ENCODE results near the gene KRT82.
"Not testable (repeated sequence)": the region's sequence is repeated elsewhere in the genome, so short reads cannot be mapped to it uniquely, and the experiment has no call there.

KRT82 gene

DNA sequence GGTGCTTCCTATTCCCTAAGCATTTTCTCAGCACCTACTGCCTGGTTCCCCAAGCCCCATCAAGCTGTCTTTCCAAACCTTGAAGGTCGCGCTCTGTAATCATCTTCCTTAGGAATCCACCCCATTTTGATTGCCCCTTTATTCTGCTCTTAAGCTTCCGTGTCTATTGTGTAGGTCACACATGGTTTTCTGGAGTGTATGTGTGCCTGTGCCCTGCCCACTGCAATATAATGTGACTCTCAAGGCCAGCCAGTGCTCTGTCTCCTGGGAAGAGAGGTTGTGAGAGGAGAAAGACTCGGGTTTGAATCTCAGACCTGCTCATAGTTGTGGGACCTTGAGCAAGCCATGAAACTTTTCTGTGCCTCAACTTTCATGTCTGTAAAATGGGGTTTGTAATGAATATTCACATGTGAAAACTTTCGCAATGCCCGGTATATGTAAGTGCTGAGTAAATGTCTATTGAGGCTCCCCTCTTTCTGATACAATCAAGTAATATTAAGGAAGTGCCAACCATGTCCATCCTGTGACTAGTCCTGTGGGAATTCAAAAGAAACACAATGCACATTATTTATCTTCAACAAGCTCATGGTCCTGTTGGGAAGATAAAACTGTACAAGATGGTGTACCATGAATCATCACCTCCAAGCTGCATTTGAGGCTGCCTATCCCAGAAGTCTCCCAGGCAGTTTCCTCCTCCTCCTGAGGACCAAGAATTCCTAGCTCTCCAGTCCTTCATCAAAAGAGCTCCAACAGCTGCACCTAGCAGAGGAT, 28.8 kb upstream of the KRT82 start:
- DNase-seq = no peak

DNA sequence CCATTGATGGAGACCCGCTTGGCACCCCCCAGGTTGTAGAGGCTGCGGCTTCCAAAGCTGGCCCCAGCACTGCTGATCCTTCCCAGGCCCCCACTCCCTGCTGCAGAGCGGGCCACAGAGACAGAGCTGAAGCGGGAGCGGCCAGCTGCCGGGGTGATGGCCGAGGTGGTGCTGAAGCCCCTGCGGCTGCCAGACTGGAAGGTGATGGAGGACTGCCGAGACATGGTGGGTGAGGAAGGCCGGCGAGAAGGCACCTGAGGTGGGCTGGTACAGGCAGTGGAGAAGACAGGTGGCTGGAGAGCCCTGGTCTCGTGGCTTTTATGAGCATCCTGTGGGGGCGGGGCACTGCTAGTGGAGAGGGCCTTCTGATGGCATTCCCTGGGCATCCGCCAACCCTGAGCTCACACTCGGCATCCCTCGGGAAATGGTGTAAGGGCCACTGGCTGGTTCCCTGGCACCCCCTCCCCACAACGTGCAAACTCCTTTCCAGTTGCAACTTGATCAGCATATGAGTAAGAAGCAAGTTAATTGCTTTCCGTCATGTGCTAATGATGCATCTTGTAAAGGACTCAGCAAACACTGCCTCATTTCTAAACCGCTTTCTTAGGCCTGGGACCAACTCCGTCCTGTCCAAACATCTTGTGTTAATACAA, 28.1 kb upstream of the KRT82 start, which contains the start of gene KRT75:
TSS of gene KRT75 (minus strand) at position 291 of the 653 bp plus-strand sequence. CDS start at position 224, 67 bp downstream.
- DNase-seq = no peak

DNA sequence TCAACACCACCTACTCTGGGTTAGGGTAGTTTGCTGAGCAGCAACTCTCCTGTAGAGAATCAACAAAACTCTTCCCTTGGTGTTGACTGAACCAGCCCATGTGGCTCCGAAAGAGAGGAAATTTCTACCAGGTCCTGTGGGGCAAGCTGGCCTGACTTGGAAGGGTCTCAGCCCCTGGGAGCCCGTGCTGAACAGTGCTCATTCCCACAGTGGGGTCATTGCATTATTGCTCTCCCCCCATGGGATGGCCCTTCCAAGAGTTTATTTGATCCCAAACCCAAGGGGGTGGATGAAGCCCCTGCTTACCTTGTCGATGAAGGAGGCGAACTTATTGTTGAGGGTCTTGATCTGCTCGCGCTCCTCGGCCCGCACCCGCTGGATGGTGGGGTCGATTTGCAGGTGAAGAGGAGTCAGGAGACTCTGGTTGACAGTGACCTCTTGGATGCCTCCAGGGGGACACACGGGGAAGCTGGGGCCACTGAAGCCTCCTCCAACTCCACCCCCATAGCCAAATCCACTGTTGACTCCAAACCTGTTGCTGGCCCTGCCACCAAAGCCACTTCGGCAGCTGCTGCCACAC, 27.5 kb upstream of the KRT82 start:
- no peak for DNase-seq

DNA sequence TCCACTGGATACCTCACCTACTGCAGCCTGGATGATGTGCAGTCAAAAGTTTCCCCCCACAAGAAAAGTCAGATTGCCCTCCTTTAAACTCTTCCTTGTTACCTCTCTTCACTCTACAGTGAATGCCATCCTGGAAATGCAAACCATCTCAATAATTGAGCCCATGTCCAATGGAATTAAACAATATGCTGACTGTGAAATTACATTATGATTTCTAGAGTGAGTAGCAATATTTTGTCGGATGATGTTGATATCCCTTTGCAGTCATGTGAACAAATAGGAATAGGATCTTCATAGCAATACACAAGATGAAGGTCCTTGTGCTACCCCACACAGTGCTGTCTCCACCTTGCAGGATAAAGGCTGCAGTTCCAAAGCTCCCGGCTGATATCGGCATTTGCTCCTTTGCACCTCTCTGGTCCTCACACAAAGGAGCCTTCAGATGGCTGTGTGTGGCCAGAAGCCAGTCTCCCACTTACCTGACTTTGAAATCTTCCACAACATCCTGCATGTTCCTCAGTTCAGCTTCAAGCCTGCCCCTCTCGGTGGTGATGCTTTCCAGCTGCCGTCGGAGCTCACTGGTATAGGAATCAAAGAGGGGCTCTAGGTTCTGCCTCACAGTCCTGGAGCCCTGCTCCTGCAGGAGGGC, 26.5 kb upstream of the KRT82 start:
- no peak for DNase-seq

DNA sequence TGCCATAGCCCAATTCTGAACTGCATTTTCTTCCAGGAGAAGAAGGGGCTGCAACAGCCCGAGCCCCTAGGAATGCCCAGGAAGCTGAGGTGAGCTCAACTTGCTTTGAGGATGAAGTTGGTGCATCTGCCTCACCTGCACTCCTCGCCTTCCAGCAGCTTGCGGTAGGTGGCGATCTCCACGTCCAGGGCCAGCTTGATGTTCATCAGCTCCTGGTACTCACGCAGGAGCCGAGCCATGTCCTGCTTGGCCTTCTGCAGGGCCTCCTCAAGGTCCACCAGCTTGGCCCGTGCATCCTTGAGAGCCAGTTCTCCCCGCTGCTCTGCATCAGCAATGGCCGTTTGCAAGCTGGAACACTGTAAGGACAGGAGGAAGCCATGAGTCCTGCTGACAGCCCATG, 22.0 kb upstream of the KRT82 start:
- no peak for DNase-seq

DNA sequence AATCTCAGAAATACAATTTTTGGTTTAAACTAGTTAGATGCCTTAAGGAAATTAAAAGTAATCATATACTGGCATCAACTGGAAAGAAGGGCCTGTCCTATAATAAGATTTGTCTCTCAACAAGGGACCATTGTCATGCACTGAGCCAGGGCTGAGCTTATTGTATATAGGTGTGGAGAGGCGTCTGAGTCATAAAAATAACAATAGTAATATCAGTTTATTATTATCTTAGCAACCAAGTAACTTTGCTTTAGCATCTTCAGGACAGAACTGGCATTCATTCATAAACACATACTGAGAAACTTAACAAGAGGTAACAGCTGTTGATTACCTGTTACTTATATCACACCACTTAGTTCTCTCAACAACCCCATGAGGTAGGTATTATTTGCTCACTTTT, 20.9 kb upstream of the KRT82 start:
- no peak for DNase-seq

DNA sequence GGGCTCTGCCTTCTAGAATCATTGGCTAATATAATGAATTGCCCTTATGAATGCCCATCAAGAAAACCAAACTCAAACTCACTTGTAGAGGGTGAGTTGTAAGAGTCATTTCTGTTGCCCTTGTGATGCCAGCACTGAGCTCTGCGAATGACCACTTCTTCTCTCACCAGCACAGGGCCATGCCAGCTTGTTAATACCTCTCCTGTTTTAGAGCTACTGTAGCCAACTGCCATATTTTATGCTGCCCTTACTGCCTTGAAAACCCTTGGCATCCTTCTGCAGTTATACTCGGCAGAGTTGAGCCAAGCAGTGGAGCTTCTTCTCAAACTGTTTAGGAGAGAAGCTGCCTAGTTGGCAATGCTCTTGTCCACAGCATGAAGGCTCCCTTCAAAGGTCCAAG, 19.9 kb upstream of the KRT82 start:
- no peak for DNase-seq

DNA sequence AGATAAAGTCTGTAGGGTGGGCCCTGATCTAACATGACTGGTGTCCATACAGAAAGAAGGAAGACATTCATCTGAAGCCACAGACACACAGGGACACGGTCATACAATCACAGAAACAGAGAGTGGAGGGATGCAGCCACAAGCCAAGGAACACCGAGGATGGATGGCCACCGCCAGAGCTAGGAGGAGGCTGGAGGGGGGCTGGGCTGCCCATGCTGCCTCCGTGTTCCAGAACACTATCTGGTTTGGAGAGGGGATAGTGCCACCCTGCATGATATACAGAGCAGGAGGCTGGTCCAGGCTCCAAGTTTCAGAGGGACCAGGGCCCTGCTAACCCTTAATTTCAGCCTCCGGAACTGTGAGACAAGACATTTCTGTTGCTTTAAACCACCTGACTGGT, 19.3 kb upstream of the KRT82 start:
- no peak for DNase-seq

DNA sequence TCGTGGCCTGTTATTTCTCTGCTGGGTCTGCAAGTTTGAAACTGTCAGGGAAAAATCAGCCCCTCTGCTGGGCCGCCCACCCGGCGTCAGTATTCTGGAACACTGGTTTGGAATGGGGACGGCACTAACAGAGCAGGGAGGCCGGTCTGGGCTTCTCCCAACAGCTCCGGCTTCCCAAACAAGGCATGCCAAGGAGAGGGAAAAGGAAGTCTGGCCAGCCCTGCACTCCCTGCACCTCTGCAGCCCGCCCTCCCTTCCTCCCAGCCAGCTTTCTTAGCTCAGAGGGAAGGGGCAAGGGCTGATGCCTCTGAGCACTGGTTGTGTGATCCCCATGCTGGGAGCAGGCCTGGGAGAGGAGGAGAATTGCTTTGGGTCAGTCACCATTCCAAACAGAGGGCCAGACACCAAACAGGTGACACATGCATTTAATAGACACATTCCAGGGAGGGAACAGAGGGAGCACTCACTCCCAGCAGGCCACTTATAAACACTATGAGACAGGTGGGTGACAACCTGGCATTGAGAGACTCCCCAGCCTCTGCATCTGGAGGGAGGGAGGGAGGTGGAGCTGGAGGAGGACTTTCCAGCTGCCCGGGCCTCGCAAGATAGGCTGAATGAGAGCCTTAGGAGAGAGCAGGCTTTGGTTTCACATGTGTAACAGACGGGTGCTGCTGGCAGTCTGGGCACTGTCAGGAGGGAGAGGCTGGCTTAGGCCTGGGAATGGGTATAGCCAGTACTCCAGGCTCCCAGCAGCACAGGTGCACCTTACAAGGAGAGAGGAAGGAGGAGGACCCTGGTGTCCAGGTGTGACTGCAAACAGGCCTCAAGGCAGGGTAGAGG, 17.7 kb upstream of the KRT82 start:
- DNase-seq = no peak

DNA sequence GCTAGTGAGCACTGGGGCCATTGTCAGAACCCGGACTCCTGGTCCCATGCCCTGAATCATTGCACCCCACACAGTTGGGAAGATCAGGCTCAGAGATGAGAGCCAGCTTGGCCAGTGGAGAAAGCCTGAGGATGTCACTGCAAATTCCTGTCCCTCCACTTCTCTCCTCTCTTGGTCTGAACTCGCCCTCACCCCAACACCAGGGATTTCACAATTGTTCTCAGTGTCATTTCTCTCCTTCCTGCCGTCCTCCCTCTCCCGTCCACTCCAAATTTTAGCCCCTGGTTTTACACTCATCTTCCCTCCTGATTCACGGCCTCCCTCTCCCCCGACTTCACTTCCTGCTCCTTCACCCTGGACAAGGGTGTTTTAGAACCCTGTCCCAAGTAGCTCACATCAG, 16.9 kb upstream of the KRT82 start:
- no peak for DNase-seq

DNA sequence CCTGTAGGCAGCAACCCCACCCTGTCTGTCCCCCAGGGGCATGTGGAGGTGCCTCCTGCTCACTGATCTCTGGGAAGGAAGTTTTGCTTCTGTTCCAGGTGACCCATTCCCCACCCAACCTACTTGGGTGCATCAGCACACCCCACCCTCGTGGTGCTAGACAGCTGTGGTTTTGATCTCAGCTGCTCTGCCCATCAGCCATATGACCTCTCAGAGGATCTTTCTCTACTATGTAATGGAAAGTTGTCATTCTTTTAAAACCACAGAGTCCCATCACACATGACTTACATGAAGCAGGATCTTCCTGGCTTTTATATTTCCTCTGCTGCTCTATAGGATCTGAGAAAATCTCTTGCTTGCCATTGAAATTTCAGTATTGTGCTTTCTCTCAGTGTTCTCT, 13.5 kb upstream of the KRT82 start:
- no peak for DNase-seq

DNA sequence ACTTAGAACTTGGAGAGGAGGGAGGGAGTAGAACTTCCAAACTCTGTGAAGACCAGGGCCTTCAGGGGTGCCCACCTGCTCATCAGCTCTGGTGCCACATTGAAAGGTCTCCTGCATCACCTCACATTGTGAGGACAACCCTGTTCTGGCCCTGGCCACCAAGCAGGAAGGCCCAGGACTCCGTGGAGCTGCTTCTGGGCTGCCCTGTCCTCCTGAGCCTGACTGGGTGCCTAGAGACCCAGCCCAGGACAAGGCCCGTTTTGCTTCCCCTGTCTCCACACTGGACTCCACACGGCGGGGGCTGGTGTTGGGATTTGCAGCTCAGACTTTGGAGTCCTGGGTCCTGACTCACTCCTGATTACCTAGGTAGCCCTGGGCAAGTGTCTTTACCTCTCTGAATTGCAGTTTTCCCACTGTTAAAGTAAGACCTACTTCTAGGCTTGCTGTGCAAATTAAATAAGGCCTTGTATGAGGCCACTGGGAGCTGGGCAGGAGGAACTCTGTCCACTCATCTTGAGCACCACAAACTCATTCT, 12.5 kb upstream of the KRT82 start:
- no peak for DNase-seq

DNA sequence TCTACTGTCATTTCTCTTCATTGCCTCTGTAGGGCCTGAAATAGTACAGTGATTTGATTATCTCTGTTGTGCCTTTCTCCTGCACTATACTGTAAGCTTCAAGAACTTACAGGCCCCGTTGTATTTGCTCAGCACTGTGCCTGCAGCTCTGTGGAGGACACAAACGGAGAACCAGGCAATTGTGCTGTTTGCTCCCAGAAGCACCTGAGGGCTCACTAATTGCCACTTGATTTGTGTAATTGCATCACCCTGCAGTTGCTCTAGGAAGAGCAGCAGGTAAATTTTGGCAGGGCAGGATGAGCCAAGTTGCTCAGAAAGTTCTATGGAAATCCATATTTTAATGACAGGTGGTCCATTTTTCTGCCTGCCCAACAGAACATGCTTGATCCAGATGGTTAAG, 11.6 kb upstream of the KRT82 start:
- no peak for DNase-seq

DNA sequence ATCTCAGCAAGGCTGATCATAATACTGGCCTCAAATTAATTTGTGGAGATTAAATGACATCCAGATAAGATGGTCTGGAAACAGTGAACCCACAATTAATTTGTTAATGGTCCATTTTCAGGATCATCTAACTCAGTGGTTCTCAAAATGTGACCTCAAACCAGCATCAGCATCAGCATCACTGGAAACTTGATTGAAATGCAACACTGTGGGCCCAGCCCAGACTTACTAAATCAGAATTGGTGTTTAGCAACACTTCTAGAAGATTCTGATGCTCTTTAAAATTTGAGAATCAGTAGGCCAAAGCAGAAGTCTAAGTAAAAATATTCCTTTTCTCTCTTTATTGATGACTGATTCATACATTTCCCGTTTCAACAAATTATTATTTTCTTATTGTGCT, 10.7 kb upstream of the KRT82 start:
- DNase-seq = peak in 2 of 3 donors; percentile 11 to 47

DNA sequence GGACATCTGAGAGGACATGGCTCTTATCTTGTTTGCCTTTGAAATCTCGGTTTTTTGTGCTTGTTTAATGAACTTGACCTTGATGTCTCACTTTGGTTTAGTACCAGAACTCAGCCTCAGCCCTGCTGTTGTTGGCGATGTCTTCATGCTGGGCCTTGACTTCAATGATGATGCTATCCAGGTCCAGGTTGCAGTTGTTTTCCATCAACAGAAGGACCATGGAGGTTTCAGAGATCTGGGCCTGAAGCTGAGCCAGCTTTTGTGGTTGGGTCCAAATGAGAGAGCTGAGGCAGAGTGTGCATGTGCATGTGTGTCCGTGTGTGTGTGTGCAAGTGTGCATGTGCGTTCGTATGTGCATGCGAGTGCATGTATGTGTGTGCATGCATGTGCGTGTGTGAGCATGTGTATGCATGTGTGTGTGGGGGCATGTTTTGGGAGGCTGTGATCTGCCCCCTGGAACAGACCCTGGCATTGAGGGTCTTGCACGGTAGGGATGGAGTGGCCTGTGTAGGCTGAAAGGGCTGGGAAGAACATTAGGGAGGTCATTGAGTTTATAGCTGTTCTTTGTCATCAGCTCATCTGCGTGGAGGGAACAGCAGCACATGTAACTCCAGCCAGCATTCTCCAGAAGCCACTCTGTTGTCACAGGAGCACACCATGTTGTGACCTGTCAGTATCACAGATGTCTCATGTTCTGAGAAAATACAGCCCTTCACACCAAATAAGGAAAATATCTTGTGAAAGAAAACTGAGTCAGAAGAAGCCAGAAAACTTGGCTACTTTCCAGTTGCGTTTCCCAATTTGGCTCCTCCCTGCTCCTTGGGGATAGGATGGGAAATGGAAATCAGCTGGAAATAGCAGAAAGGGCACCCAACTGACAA, 10.0 kb upstream of the KRT82 start:
- DNase-seq = peak; percentile 47 to 86 (median 71)

DNA sequence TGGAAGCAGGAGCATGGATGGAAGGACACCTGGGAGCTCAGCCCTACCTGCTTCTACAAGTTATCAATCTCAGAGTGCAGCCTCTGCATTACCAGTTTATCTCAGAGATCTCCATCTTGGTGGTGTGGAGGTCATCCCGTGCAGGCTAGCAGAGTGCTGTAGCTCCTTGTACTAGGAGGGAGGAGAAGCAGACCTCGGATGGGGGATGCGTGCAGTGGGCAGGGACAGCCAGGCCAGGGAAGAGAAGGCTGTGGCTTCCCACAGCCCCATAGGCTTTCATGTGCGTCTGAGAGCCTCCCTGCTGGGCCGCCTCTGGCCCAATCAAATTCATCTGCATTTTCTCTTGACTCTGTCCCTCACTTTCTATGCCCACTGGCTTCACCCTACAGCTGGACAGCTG, 8.8 kb upstream of the KRT82 start:
- DNase-seq = no peak

DNA sequence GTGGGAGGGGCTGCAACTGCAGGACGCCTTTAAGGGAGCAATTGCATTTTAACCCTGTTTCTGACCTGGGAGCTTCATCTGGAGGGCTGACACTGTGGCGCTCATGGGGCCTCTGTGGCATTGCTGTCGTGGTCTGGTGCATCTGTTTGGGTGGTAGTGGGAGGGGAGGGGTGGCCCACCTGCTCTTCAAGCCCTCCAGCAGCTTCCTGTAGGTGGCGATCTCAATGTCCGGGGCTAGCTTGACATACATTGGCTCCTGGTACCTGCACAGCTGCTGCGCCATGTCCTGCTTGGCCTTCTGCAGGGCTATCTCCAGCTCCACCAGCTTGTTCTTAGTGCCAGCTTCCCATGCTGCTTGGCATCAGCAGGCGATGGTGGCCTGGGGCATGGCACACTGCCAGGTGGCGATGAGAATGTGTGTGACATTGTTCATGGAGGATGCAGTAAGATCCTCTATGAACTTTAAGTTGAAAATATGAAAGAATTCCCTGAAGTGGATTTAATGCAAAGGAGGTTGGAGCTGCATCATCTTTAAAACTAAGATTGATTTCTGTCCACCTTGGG, 7.7 kb upstream of the KRT82 start:
- DNase-seq = no peak

DNA sequence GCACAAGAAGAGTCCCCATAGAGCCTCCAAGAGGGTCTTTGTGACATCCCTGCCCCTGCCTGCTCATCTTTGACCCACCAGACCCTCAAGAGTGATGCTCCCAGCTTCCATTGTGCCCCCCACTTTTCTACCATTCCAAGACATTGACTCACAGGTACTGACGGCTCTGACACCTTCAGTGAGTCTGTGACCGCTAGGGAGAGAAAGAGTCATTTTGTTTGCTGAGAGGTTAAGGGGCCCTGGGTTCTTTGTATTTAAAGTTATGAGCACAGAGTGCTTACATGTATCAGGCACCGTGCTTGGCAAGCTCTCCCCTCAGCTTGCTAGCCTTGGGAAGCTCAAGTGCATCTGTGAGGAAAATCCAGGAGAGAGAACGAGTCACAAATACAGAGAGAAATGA, 7.1 kb upstream of the KRT82 start:
- no peak for DNase-seq

DNA sequence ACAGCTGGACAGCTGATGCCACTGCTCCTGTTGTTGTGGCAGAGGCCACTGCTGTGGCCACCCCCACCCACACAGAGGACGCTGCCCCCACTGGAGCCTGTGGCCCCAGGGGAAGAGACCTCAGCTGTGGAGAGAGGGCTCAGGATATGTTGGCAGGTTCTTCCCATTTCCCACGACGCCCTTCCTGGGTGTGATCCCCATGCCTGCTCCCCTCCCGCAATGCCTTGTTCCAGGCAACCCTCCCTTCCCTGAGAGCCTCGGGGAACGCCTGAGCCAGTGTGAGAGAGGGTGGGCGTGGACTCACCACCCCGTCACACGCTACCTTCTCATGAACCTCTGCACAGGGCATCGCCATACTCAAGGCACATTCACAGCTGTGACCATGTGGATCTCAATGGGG, 5.7 kb upstream of the KRT82 start:
- no peak for DNase-seq

DNA sequence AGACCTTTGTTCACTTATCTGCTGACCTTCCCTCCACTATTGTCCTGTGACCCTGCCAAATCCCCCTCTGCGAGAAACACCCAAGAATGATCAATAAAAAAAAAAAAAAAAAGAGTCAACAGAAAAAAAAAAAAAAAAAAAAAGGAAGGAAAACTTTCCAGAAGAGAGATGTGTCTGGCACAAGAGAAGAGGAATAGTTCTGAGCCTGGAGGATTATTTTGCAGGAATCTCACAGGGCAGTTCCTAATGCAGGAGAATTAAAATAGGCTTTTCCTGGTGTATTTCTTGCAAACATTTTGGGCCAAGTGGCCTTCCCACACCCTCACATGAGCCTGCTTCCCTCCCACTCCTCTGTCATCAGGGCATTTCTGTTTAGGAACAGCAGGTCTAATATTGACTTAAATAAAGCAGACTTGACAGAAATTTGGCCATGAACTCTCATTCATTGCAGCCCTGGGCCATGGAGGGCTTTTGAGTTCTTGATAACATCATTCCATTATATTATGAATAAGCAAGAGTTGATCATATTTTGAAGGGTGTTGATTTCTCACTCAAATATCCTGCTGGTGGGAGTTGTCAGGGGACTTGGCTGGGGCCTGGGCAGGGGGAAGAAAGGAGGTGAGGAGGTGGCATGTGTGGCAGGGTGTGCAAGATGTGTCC, 4.6 kb upstream of the KRT82 start:
- not testable (repeated sequence) for DNase-seq

DNA sequence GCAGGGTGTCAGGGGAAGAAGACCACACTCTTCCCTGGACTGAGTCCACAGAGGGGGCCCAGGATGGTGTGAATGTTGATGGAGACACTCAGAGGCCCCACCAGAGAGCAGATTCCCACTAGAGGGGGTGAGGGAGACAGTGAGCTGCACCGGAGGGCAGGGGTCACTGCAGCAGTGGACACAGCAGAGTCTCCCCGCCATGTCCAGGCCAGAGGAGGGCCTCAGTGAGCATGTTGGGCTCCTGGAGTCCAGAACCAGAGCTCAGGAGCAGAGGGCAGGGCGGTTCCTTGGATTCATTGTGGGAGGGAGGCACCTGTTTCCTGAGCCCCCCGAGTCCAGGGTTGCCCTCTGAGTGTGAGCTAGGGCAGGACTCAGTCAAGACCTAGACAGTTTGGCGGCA, 1.8 kb upstream of the KRT82 start:
- DNase-seq = no peak

All from suppressor macrophage treated with lipopolysaccharide for 1 hour (primary cell).